GM10266 (cell line): ENCODE measurements around the gene PTP4A2.

Source experiments
- DNase-seq: peaks from one replicate; pipeline ENCODE4 v3.0.0; 2012; ENCODE audit errors: extremely low spot score
- CTCF ChIP-seq: IDR thresholded peaks from 2 replicates; pipeline ENCODE4 v1.5.1; 2012; ENCODE audit warnings: mild to moderate bottlenecking, low read depth; ENCODE audit not compliant: control insufficient read depth, insufficient read depth; ENCODE audit errors: missing control alignments

Gene PTP4A2

DNA sequence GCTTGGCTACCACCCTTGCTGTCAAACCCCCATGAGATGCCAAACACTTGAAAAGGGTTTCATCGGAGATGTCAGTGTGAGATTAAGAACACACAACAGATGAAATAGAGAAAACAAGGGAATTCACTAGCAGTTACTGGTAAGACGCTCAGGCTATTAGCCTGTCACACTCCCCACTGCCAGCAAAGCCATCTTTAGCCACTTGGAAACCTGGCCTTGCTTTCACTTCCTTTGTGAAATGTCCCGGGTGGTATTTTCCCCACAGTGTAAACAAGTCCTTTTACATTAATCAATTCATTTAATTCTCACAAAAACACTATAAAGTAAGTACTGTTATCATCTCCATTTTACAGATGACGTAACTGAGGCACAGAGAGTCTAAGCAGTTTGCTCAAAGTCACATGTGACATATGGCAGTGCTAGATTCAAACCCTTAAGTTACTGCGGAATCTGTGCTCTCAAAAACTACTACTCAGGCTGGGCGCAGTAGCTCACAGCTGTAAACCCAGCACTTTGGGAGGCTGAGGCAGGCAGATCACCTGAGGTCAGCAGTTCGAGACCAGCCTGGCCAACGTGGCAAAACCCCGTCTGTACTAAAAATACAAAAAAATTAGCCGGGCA is 42.8 kb upstream of the PTP4A2 start:
- TF ChIP-seq CTCF = no peak
- DNase-seq = no peak

- no peak for DNase-seq
- TF ChIP-seq CTCF = no peak
These were observed 40.8 kb upstream of the PTP4A2 start for GRCh38 chr1:31978843-31979400.

GRCh38 chr1:31977385-31978131 is 39.4 kb upstream of the PTP4A2 start:
- peak; percentile 28 for DNase-seq
- peak; percentile 41 for TF ChIP-seq CTCF

GRCh38 chr1:31976401-31976800 is 38.2 kb upstream of the PTP4A2 start:
- DNase-seq = no peak
- TF ChIP-seq CTCF = no peak

- no peak for TF ChIP-seq CTCF
These were observed 32.7 kb upstream of the PTP4A2 start for GRCh38 chr1:31970873-31971272.

GRCh38 chr1:31961536-31961935 is 23.4 kb upstream of the PTP4A2 start:
- TF ChIP-seq CTCF = no peak
- no peak for DNase-seq

More at GRCh38 chr1:31970873-31971272, 32.7 kb upstream of the PTP4A2 start:
- no peak for DNase-seq
